ENCODE results near the gene LEO1.

Gene LEO1

DNA sequence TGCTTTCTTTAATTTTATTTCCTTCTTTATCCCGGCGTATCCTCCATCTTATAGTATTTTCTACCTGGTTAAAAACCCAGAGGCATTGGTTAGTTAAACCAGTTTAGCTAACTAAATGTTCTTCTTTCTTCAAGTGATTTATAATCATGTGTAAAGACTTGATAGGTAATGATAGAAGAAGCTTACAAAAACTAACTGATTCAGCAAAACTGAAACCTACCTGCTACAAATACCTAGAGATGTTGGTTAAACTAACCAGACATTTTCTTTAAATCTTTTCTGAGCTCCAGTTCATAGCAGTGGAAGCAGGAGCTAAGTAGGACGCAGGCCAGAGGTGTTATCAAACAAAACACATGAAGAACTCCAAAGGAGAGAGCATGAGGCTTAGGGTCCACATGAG lies 44.8 kb downstream of the LEO1 start:
- no peak for DNase-seq

DNA sequence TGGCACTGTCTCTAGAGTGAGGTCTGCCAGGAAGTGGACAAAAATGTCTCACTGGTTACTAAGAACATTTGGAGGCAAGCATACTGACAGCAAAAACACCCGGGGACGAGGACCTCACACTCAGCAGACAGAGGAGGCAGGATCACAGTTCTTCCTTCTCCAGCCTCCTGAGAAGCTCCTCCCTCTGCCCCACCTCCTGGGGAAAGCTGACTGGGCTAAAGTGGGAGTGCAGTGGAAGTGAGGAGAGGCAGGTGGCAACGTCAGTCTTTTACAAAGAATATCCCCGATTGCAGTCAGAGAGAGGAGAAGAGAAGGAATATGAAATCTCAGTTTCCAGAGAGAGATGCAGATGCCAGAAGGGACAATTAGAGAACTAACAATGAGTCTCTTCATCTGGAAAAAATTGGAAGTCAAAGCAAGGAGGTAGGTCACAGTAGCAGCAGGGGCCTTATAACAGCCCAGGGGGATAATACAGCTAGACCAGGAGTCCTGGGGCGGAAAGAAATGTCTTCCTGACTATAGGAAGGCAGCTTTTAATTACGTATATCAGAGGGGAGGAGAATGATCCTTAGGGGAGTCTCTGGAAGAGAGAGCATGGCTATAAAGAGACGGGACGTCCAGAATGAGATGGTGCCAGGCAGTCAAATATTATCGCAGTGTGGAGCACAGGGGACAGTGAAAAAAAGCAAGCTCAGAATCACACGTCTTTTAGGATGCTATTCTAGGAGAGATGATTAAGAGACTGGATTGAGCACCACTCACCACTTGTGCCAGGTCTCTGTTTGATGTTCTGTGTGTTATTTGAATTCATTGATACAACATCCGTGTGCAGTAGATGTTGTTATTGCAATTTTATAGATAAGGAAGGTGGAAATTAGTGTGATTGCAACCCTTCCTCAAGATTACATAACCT lies 47.2 kb downstream of the LEO1 start:
- no peak for DNase-seq

DNA sequence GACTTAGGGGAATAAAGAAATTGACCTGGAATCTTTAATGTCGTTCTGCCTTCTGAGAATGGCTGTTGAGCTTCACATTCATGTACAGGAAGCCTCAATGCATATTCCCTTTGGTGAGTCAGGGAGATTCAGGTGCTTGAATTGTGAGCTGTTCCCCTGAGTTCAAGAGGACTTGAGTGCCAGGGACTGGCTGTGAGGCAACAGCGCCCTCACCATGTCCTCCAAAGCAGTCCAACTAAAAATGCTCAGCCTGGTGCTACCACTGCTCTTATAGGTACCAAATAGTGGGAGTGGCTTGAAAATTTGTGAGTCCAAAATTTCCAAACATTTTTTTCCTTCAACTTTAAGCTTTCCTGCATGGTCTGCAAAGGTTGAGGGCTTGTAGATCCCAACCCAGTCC lies 54.1 kb downstream of the LEO1 start:
- no peak for DNase-seq

DNA sequence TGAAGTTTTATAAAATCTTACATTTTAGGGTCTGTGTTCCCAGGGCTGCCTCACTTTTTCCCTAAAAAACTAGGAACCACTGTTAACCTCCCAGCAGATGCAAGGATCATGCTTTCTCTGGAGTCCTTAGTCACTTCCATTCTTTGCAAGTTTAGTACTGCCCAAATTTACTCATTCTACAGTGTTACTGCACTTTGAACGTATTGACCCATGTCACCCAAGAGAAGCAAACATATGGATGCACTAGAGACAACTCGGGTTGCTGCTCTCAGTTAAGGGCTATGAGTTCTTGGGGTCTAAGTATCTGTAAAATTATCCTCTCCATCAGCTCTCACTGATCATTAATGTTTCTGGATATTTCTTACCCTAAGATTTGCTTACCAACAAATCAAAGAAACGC lies 59.0 kb downstream of the LEO1 start:
- no peak for DNase-seq

DNA sequence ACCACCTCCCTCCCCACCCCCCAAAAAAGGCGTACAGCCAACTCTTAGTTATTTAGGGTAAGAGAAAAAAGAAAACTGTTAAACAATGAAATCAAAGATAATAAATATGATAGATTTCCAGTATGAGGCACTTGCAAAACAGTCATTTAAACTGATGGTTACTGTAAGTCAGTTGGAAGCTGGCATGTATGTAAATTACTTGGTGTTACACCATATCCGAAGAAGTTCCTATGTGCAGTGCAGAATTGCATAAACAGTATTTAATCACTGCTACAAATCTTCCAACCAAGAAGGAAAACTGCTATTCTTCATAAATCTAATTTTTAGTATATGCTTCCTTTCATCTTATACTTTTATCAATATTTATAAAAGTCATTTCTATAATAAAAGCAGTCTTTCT lies 62.0 kb downstream of the LEO1 start:
- no peak for DNase-seq

DNA sequence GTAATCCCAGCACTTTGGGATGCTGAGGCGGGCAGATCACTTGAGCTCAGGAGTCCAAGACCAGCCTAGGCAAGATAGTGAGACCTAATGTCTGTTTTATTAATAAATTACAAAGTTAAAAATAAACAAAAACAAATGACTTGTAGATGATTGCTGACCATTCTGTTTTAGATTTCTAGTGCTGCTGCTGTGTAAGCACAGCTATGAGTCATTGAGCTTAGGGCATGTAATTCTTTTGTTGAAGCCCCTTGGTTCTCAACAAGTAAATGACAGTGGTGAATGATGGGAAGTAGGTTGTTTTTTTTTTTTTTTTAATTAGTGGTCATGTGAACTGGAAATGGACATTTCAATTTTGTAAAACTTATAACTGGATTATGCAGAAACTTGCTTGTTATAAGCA lies 63.3 kb downstream of the LEO1 start:
- no peak for DNase-seq

DNA sequence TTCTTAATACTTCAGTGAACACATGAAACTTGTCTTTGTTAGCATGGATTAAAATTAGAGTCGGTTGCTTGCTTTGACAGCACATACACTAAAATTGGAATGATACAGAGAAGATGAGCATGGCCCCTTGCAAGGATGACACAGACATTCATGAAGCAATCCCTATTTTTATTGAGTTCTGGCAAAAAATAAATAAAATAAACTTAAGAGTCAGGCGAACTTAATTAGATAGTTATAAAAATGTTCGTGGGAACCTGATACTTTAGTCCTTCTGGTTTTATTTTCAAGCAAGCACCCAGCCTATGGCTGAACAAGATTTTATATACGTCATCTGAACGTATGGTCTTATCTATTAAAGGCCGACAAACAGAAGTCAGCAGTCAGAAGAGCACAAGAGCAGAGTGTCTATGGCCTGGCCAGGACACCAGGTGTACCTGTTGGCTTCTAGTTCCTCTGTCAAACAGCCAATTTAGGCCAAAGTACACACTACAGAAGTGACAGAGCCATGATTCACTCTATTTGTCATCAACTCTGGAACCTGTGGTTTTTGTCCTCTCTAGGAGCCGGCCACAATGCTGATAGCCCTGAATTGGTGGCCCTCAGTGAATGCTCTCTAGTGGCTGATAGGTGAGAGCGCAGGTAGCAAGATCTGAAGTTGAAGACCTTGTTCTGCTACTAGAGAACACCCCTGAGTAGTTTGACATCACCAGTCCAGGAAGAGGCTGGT lies 64.3 kb downstream of the LEO1 start:
- no peak for DNase-seq

DNA sequence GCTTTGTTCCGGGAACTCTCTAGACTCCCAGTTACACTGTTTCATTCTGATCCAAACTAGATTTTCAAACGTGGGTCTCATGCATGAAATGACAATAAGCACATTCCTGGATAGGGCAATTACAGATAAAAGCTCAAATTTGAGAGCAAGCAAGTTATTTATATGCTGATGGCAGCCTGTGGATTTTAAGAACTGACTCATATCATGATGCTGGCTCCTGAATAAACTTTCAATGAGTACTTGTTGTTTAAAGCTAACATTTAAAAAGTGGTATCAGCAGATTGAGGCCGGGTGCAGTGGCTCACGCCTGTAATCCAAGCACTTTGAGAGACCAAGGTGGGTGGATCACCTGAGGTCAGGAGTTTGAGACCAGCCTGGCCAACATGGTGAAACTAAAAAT lies 66.6 kb downstream of the LEO1 start:
- no peak for DNase-seq

DNA sequence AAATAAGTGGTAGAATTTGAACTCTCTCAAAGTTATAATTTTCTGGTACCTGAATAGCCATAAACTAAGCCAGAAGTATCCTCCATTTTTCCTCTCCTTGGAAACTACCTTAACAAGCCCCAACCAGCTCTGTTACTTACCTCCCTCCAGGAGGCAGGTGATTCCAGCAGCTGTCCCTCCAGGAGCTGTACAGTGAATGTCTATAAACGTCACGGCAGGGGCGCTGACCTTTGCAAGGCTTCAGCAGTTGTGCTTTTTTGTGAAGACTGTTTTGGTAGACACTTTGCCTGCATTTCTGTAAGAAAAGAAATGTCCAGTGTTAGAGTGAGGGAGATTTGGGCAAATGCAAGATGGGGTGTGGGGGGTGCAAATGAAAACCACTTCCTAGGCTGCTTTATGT lies 67.2 kb downstream of the LEO1 start:
- DNase-seq, result no peak

DNA sequence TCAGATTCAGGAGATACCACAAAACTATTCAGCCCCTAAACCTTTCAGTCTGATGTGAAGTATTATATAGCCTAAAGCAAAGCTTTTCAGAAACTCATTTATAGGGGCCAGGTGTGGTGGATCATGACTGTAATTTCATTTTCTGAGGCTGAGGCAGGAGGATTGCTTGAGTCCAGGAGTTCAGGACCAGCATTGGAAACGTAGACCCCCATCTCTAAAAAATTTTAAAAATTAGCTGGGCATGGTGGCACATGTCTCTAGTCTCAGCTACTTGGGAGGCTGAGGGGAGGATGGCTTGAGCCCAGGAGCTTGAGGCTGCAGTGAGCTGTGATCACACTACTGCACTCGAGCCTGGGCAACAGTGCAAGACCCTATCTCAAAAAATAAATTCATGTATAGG lies 82.1 kb downstream of the LEO1 start:
- DNase-seq, result no peak

DNA sequence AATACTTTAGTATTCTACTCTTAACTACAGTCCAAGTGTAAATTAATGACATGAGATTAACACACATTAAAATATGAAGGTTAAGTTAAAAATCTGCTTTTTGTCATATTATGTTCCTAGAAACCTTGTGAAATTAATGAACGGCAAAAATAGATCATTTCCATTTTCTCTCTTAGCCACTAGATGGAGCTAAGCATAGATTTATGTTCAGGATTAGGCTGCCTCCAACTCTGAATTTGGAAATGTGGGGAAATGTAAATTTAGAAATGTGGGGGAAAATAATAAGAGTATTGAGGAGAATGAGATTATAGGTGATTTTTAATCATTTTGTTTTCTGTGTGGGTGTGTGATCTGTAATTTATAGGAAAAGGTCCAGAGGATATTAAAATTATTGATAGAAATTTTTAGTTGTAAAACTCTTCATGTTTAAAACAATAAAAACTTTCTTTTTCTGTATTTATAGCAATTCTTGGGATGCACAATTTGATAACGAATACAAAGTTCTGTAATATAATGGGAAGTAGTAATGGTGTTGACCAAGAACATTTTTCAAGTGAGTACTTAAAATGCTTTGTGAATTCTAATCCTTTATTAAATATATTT lies 82.9 kb downstream of the LEO1 start:
- DNase-seq, result no peak
